ENCODE measurements around the gene COL6A2.

COL6A2 gene

DNA sequence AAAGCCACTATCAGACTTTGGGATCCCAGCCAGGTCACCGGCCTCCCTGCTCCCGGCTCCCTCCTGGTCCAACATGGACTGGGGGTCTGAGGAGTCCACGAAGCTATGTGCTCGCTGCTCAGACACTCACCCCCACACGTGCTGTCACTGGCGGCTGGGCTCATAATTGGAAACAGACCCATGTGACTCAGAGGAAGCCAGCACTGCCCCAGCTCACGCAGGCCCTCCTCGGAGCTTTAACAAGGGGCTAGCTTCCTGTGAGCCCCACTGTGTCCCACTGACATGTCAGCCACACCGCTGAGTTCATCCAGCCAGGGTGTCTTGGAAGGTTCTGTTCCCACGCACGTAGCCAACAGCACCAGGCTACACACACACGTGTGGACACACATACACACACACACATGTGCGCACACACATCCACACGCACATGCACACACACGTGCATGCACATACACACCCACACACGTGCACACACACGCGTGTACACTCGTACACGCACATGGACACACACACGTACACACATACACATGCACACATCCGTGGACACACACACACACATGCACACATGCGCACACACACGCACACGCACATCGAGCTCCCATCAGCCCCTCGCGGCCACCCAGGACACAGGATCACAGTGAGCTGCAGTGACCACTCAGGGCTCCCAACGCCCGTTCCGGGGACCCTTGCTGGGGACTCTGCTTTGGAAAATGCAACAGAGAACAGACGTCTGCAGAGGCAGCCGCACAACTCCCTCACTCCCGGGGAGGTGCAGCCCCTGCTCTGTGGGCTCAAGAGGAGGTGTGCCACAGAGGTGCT lies 18.4 kb upstream of the COL6A2 start:
- DNase-seq (ENCODE audit: extremely low spot score), result no peak
- POLR2A ChIA-PET, result no interaction called here
- TF ChIP-seq, protein P1, sequence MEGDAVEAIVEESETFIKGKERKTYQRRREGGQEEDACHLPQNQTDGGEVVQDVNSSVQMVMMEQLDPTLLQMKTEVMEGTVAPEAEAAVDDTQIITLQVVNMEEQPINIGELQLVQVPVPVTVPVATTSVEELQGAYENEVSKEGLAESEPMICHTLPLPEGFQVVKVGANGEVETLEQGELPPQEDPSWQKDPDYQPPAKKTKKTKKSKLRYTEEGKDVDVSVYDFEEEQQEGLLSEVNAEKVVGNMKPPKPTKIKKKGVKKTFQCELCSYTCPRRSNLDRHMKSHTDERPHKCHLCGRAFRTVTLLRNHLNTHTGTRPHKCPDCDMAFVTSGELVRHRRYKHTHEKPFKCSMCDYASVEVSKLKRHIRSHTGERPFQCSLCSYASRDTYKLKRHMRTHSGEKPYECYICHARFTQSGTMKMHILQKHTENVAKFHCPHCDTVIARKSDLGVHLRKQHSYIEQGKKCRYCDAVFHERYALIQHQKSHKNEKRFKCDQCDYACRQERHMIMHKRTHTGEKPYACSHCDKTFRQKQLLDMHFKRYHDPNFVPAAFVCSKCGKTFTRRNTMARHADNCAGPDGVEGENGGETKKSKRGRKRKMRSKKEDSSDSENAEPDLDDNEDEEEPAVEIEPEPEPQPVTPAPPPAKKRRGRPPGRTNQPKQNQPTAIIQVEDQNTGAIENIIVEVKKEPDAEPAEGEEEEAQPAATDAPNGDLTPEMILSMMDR (IDR thresholded peaks at IDR 0.05; ENCODE audit: control extremely low read depth, extremely low read depth, low read depth, missing control alignments), result no peak
- CTCF ChIA-PET, result no interaction called here

DNA sequence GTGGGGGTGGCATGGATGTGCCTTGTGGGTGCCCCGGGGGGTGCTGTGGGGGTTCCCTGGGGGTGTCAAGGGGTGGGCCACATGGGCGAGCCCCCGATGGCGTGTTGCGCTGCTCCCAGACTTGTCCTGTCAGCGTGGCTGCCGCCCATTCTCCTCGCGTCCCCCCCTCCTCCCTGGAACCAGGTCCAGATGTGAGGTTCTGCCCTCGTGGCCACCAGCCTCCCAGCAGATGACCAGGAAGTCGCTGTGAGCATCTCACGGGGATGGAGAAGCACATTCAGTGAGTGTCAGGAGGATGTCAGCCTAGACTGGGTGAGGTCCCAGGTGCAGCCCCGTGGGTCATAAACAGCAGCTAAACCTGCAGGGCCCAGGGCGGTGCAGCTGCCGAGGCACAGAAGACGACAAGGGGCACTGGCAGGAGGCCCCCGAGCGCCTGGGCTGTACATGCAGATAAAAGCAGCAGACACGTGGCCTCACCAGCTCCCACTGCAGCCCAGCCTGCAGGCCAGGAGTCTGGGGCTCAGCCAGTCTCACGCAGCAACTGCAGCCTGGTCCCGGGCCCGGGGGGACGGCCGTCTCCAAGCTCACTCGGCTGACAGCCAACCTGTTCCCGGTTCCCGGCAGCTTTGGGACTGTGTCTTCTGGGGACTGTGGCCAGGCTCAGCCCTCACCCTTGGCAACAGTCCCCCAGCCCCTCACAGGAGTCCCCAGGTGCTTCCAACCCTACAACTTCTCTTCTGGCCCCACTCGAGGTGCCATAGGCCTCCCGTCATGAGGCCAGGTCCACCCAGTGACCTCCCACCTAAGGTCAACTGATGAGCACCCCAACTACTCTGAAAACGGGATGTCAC lies 17.5 kb upstream of the COL6A2 start:
- no peak for DNase-seq (ENCODE audit: extremely low spot score)
- TF ChIP-seq, protein P1 (IDR thresholded peaks at IDR 0.05; ENCODE audit: control extremely low read depth, extremely low read depth, low read depth, missing control alignments), result no peak
- ChIA-PET CTCF (no interaction called here), POLR2A (no interaction called here)

DNA sequence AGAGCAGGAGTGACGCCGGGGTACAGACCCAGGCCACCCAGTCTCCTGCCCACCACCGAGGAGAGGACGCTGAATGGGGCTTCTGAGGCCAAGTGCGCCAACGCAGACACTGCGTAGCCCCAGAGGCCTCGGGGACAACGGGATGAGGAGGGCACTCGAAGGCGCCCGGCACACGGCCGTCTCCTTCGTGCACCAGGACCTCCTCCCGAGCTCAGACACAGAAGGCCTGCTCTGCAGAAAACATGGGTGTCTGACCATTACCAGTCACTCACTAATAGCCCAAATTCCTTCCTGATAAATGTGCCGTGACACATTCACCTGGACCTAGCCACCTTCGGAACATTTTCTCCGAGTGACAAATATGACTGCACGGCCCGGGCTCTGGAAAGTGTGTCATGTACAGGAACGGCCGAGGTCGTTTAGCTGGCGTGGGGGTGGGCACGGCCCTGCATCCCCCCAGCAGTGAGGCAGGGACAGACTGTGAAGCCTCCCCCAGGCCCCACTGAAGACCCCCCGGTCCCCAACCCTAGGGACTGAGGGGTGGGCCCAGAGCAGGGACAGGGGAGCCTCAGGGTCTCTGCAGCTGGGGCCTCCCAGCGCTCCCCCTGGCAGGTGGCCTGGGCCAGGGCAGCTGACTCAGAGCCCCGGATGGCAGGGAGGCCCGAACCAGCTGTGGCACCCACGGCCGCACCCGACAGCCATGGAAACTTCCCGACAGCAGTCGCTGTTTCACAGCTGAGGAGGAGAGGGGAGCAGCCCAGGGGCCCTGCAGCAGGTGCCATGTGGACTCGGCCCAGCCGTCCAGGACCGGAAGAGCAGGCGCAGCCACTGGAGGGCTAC lies 16.7 kb upstream of the COL6A2 start:
- TF ChIP-seq, protein P1 (IDR thresholded peaks at IDR 0.05; ENCODE audit: control extremely low read depth, extremely low read depth, low read depth, missing control alignments), result no peak
- ChIA-PET CTCF (no interaction called here), POLR2A (no interaction called here)
- no peak for DNase-seq (ENCODE audit: extremely low spot score)

DNA sequence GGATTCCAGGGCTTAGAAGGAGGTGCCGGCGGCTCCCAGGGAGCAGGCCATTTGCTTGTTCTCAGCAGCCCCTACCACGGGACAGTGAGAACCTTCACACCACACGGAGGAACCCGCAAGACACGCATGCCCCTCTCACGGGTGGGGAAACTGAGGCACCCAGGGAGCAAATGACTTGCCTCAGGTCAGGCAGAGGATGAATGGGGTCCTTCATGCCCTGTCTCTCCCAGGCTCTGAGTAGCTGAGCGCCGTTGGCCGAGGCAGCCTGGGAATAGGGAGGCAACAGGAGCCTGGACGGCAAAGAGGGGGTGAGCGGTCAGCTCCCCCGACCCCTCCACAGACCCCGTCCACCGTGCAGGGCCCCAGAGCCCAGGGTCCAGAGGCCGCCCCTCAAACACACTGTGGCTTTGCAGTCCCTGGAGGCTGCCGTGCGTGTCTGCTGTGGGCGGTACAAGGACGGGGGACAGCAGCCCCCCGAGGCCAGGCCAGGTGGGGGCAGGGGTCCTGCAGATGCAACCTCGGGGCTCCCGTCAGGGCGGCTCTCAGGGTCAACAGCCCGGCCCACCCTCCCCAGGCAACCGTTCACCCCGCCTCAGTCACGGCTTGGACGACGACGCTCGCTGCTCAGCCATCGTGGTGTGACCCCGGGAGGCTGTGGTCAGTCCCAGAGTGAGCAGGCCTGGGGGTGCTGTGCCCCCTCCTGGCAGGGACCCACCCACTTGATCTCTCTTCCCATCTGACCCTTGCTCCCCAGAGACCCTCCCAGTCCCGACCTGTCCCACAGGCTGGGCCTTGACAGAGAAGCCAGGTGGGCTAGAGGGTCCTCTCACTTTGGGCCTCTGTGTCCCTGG lies 15.8 kb upstream of the COL6A2 start:
- ChIA-PET CTCF (no interaction called here), POLR2A (no interaction called here)
- DNase-seq (ENCODE audit: extremely low spot score), result peak; percentile 15

DNA sequence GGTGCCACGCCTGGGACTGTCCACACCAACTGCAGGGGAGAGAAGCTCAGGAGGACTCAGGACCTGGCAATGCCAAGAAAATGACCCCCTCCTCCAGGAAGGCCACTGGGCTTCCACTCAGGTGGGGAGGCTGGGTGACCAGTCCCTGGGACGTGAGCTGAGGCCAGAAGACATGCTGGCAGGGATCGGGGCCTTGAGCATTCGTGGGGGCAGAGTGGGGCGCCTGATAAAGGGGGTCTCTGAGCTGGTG lies 15.3 kb upstream of the COL6A2 start:
- TF ChIP-seq, protein P1 (IDR thresholded peaks at IDR 0.05; ENCODE audit: control extremely low read depth, extremely low read depth, low read depth, missing control alignments), result no peak
- DNase-seq (ENCODE audit: extremely low spot score), result no peak
- ChIA-PET CTCF (no interaction called here), POLR2A (no interaction called here)

More for the DNA sequence above, 15.8 kb upstream of the COL6A2 start:
- TF ChIP-seq, protein P1 (IDR thresholded peaks at IDR 0.05; ENCODE audit: control extremely low read depth, extremely low read depth, low read depth, missing control alignments), result no peak

Data from GM10248 (cell line).